T-cell (primary cell): Measurements from ENCODE around the gene ADAMTSL1. TPM values are rescaled to one million over a fixed set of nuclear protein-coding genes. Genes with fewer than 3 reads are reported as not detected.

Experiments
- ATAC-seq, 4 experiments: fragments of 200-7000 bp in 3 of 4; fragments of 150-1000 bp in 1 of 4; cut with Tn5 transposase; replicated peaks in 1 of 4; 1 replicate in 3 of 4; 2 replicates in 1 of 4; pipeline ENCODE4 v1.10.0; 2021; ENCODE audit warnings: moderate library complexity in 3 of 4, mild to moderate bottlenecking in 2 of 4, moderate number of reproducible peaks in 1 of 4
- CTCF ChIA-PET, 2 donors: fragments of 300-600 bp; sonication (Branson Sonifier 250); formaldehyde crosslinking; loops; one replicate each; lab custom pipeline; 2022; ENCODE audit warnings: antibody characterized with exemption in 2 of 2; lab: Charles Lee
- POLR2A ChIA-PET, 2 donors: fragments of 300-600 bp; sonication (Branson Sonifier 250); formaldehyde crosslinking; loops; one replicate each; lab custom pipeline; 2022; ENCODE audit warnings: antibody characterized with exemption in 2 of 2; lab: Charles Lee
- DNase-seq, 35 experiments: peaks; one replicate each; pipeline versions ENCODE4 v3.0.0 to v3.0.0-alpha.2; 2013 to 2023
- H3K27ac ChIP-seq: one replicate; pipeline ENCODE4 v1.5.1; 2013; ENCODE audit warnings: low read length
- H3K27me3 ChIP-seq, 2 experiments: replicated peaks in 1 of 2; 1 replicate in 1 of 2; 2 replicates in 1 of 2; pipeline versions ENCODE4 v1.6.1 to v1.7.0; 2013; ENCODE audit warnings: low read length in 1 of 2, mixed read lengths in 1 of 2; ENCODE audit not compliant: control insufficient read depth in 2 of 2, insufficient read depth in 2 of 2; ENCODE audit errors: extremely low read depth in 1 of 2
- H3K36me3 ChIP-seq, 2 donors: 1 replicate in 1 of 2; 2 replicates in 1 of 2; pipeline versions ENCODE4 v1.6.1 to v1.7.0; 2013; ENCODE audit warnings: low read length in 1 of 2; ENCODE audit not compliant: control insufficient read depth in 2 of 2, insufficient read depth in 1 of 2; ENCODE audit errors: extremely low read depth in 1 of 2
- H3K4me1 ChIP-seq, 2 experiments: 1 replicate in 1 of 2; 2 replicates in 1 of 2; pipeline versions ENCODE4 v1.6.1 to v1.7.0; 2013; ENCODE audit warnings: low read length in 2 of 2, mixed read lengths in 1 of 2; ENCODE audit not compliant: insufficient read depth in 2 of 2, control insufficient read depth in 1 of 2; ENCODE audit errors: extremely low read depth in 1 of 2
- H3K4me3 ChIP-seq, 2 donors: 1 replicate in 1 of 2; 2 replicates in 1 of 2; pipeline versions ENCODE4 v1.5.1 to v1.7.0; 2013; ENCODE audit warnings: mild to moderate bottlenecking in 2 of 2, low read length in 1 of 2, moderate library complexity in 1 of 2; ENCODE audit not compliant: control insufficient read depth in 1 of 2; ENCODE audit errors: extremely low read depth in 1 of 2
- H3K9me3 ChIP-seq: 2 replicates; pipeline ENCODE4 v1.7.0; 2013
- H3K27ac Mint-ChIP-seq, 2 donors: one replicate each; pipeline ENCODE4 v1.8.0; 2020 to 2021; ENCODE audit warnings: mild to moderate bottlenecking in 2 of 2, mixed read lengths in 2 of 2
- H3K27me3 Mint-ChIP-seq, 2 donors: one replicate each; pipeline ENCODE4 v1.8.0; 2021 to 2022; ENCODE audit warnings: mixed read lengths in 2 of 2
- H3K36me3 Mint-ChIP-seq: one replicate; pipeline ENCODE4 v1.8.0; 2021; ENCODE audit warnings: mixed read lengths
- H3K4me1 Mint-ChIP-seq, 3 donors: one replicate each; pipeline ENCODE4 v1.8.0; 2020 to 2022; ENCODE audit warnings: mixed read lengths in 3 of 3, mild to moderate bottlenecking in 1 of 3
- H3K4me3 Mint-ChIP-seq, 3 donors: one replicate each; pipeline ENCODE4 v1.8.0; 2020 to 2022; ENCODE audit warnings: mild to moderate bottlenecking in 3 of 3, mixed read lengths in 3 of 3, moderate library complexity in 3 of 3
- H3K9me3 Mint-ChIP-seq, 3 donors: one replicate each; pipeline ENCODE4 v1.8.0; 2020 to 2022; ENCODE audit warnings: mixed read lengths in 3 of 3
- WGBS: methylation state at CpG from one replicate; pipeline ENCODE4 v1.1.5; 2013; ENCODE audit warnings: missing lambda C conversion rate; ENCODE audit not compliant: insufficient coverage; 5-methylcytosine and 5-hydroxymethylcytosine counted together
- total RNA-seq, 35 experiments: library from RNA in 6 of 35; stranded (reverse) in 6 of 35; fragments of 120-200 nt in 1 of 35; gene quantifications; one replicate each; pipeline versions ENCODE4 v1.2.1 to v1.2.4 and lab custom pipeline; 2013 to 2026

The ADAMTSL1 gene, protein sequence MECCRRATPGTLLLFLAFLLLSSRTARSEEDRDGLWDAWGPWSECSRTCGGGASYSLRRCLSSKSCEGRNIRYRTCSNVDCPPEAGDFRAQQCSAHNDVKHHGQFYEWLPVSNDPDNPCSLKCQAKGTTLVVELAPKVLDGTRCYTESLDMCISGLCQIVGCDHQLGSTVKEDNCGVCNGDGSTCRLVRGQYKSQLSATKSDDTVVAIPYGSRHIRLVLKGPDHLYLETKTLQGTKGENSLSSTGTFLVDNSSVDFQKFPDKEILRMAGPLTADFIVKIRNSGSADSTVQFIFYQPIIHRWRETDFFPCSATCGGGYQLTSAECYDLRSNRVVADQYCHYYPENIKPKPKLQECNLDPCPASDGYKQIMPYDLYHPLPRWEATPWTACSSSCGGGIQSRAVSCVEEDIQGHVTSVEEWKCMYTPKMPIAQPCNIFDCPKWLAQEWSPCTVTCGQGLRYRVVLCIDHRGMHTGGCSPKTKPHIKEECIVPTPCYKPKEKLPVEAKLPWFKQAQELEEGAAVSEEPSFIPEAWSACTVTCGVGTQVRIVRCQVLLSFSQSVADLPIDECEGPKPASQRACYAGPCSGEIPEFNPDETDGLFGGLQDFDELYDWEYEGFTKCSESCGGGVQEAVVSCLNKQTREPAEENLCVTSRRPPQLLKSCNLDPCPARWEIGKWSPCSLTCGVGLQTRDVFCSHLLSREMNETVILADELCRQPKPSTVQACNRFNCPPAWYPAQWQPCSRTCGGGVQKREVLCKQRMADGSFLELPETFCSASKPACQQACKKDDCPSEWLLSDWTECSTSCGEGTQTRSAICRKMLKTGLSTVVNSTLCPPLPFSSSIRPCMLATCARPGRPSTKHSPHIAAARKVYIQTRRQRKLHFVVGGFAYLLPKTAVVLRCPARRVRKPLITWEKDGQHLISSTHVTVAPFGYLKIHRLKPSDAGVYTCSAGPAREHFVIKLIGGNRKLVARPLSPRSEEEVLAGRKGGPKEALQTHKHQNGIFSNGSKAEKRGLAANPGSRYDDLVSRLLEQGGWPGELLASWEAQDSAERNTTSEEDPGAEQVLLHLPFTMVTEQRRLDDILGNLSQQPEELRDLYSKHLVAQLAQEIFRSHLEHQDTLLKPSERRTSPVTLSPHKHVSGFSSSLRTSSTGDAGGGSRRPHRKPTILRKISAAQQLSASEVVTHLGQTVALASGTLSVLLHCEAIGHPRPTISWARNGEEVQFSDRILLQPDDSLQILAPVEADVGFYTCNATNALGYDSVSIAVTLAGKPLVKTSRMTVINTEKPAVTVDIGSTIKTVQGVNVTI (N-terminal part only)
- total RNA-seq (under 1 TPM in 1 of 5 donors, not detected in 4; 0.10 TPM), total RNA-seq (lab: John Stamatoyannopoulos, UW) (0 to 0.18 (median 0) reads per million in 29 experiments)
- 0.20 TPM for total RNA-seq (2013)

GRCh38 chr9:18473652-18474279 lies at the start of gene ADAMTSL1:
TSS of gene ADAMTSL1 (plus strand) at chr9:18474153. CDS start at chr9:18474233, 80 bp downstream.
- ATAC-seq (no peak), DNase-seq (no peak)
- Histone ChIP-seq H3K27ac (no peak within 1 kb of the TSS), H3K4me3 (no peak within 1 kb of the TSS), H3K9me3 (no peaks in the 10 kb centered on the region), H3K27me3 (no peaks in the 10 kb centered on the region), H3K36me3 (no peaks in the 10 kb centered on the region), H3K4me1 (no peaks in the 10 kb centered on the region)
- Mint-ChIP-seq H3K27ac (no peak within 1 kb of the TSS), H3K4me3 (no peak within 1 kb of the TSS), H3K9me3 (peaks cover 0 to 3% (median 3%) of the 10 kb centered on the region in 3 donors), H3K36me3 (no peaks in the 10 kb centered on the region), H3K4me1 (peaks cover 0 to 4% (median 2%) of the 10 kb centered on the region in 3 donors), H3K27me3 (peaks cover 4 to 7% of the 10 kb centered on the region in 2 donors)
- CTCF ChIA-PET, result no interaction called here
- POLR2A ChIA-PET, result no interaction called here
- WGBS, result 9% methylated on average over 10 of the region's 13 CpGs

GRCh38 chr9:18427691-18428090 lies 46.3 kb upstream of the ADAMTSL1 start:
- WGBS, result 93% methylated on average over 2 of the region's 4 CpGs
- no peaks in the 10 kb centered on the region for H3K9me3 ChIP-seq
- DNase-seq (no peak), ATAC-seq (no peak)
- H3K27me3 ChIP-seq, result no peaks in the 10 kb centered on the region
- no peak overlapping the region for H3K27ac ChIP-seq
- no peaks in the 10 kb centered on the region for H3K36me3 ChIP-seq
- Mint-ChIP-seq H3K36me3 (no peaks in the 10 kb centered on the region), H3K4me1 (no peaks in the 10 kb centered on the region), H3K4me3 (no peak overlapping the region), H3K27me3 (peaks cover 0 to 3% of the 10 kb centered on the region in 2 donors), H3K9me3 (no peaks in the 10 kb centered on the region), H3K27ac (no peak overlapping the region)
- POLR2A ChIA-PET, result no interaction called here
- no peaks in the 10 kb centered on the region for H3K4me1 ChIP-seq
- CTCF ChIA-PET, result no interaction called here
- H3K4me3 ChIP-seq, result no peak overlapping the region

GRCh38 chr9:18428661-18429060 lies 45.3 kb upstream of the ADAMTSL1 start:
- no peak overlapping the region for H3K27ac ChIP-seq
- Mint-ChIP-seq H3K27ac (no peak overlapping the region), H3K9me3 (no peaks in the 10 kb centered on the region), H3K27me3 (peaks cover 1 to 3% of the 10 kb centered on the region in 2 donors), H3K4me1 (no peaks in the 10 kb centered on the region), H3K4me3 (no peak overlapping the region), H3K36me3 (no peaks in the 10 kb centered on the region)
- no CpG with 5 or more reads among the region's 3 CpGs for WGBS
- H3K9me3 ChIP-seq, result no peaks in the 10 kb centered on the region
- DNase-seq (no peak), ATAC-seq (no peak)
- POLR2A ChIA-PET, result no interaction called here
- no peaks in the 10 kb centered on the region for H3K27me3 ChIP-seq
- no peak overlapping the region for H3K4me3 ChIP-seq
- no peaks in the 10 kb centered on the region for H3K36me3 ChIP-seq
- CTCF ChIA-PET, result interaction anchor here (0.6 to 0.7 kb wide), 2 partner anchors 12 to 23 kb away, joined by 3 read pairs; no protein-coding TSS in a partner anchor
- H3K4me1 ChIP-seq, result no peaks in the 10 kb centered on the region

DNA sequence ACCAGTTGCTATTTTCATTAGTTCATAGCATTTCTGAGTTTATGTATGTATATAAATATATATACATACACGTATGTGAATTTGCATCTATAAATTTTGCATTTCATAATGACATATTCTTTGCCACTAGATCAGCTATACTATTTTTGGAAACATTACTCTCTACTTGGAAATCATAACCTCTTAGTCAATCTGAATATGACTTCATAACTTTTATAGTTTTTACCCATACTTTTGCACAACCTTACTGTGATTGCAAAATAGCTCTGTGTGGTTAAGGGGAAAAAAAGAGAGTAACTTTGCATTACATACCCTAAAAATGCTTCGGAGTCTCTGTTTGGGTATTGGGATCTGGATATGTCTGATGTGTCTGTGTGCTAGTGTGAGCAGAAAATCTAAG lies 44.9 kb upstream of the ADAMTSL1 start:
- Mint-ChIP-seq H3K9me3 (no peaks in the 10 kb centered on the region), H3K4me1 (no peaks in the 10 kb centered on the region), H3K27ac (no peak overlapping the region), H3K36me3 (no peaks in the 10 kb centered on the region), H3K27me3 (peaks cover 3 to 4% of the 10 kb centered on the region in 2 donors), H3K4me3 (no peak overlapping the region)
- ChIA-PET POLR2A (no interaction called here), CTCF (no interaction called here)
- Histone ChIP-seq H3K4me1 (no peaks in the 10 kb centered on the region), H3K9me3 (no peaks in the 10 kb centered on the region), H3K4me3 (no peak overlapping the region), H3K27me3 (no peaks in the 10 kb centered on the region), H3K27ac (no peak overlapping the region), H3K36me3 (no peaks in the 10 kb centered on the region)
- no CpG with 5 or more reads among the region's 2 CpGs for WGBS
- no peak for DNase-seq
- ATAC-seq, result no peak

DNA sequence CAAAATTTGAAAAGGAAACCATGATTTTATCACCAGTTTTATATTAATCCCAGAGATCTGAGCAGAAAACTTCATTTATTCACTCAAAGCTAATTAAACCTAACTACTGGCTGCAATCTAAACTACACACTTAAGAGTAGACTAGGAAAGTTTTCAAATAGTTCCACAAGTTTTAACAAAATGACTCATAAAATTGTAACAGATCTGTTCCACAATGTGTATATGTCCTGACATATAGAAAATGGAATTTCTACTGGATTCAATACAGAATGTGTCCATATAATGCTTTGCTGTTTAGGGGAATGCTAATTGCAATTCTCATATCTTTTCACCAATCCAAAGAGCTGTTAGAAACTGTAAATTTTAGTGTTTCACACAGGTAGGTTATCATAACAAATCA lies 40.3 kb upstream of the ADAMTSL1 start:
- CTCF ChIA-PET, result no interaction called here
- H3K4me1 Mint-ChIP-seq, result no peaks in the 10 kb centered on the region
- H3K4me1 ChIP-seq, result no peaks in the 10 kb centered on the region

More for the DNA sequence above, 40.3 kb upstream of the ADAMTSL1 start:
- no peak overlapping the region for H3K4me3 ChIP-seq
- no peak for DNase-seq
- H3K36me3 Mint-ChIP-seq, result no peaks in the 10 kb centered on the region
- no peak overlapping the region for H3K4me3 Mint-ChIP-seq
- H3K9me3 ChIP-seq, result no peaks in the 10 kb centered on the region
- POLR2A ChIA-PET, result no interaction called here
- no peaks in the 10 kb centered on the region for H3K36me3 ChIP-seq
- no peak overlapping the region for H3K27ac Mint-ChIP-seq
- peaks cover 20 to 36% of the 10 kb centered on the region in 2 donors for H3K27me3 Mint-ChIP-seq
- ATAC-seq, result no peak
- no peak overlapping the region for H3K27ac ChIP-seq
- H3K27me3 ChIP-seq, result peaks cover 0 to 5% of the 10 kb centered on the region in 2 experiments
- H3K9me3 Mint-ChIP-seq, result peaks cover 0 to 6% (median 0%) of the 10 kb centered on the region in 3 donors
